T-cell (primary cell): ENCODE results near the gene PPP1R26. TPM values are rescaled to one million over a fixed set of nuclear protein-coding genes. Genes with fewer than 3 reads are reported as not detected.
"Not testable (repeated sequence)": the region's sequence is repeated elsewhere in the genome, so short reads cannot be mapped to it uniquely, and the experiment has no call there.

ENCODE experiments used
- ATAC-seq, 4 experiments: fragments of 200-7000 bp in 3 of 4; fragments of 150-1000 bp in 1 of 4; cut with Tn5 transposase; replicated peaks in 1 of 4; 1 replicate in 3 of 4; 2 replicates in 1 of 4; pipeline ENCODE4 v1.10.0; 2021; ENCODE audit warnings: moderate library complexity in 3 of 4, mild to moderate bottlenecking in 2 of 4, moderate number of reproducible peaks in 1 of 4
- CTCF ChIA-PET, 2 donors: fragments of 300-600 bp; sonication (Branson Sonifier 250); formaldehyde crosslinking; loops; one replicate each; lab custom pipeline; 2022; ENCODE audit warnings: antibody characterized with exemption in 2 of 2; lab: Charles Lee
- POLR2A ChIA-PET, 2 donors: fragments of 300-600 bp; sonication (Branson Sonifier 250); formaldehyde crosslinking; loops; one replicate each; lab custom pipeline; 2022; ENCODE audit warnings: antibody characterized with exemption in 2 of 2; lab: Charles Lee
- DNase-seq, 35 experiments: peaks; one replicate each; pipeline versions ENCODE4 v3.0.0 to v3.0.0-alpha.2; 2013 to 2023
- H3K27ac ChIP-seq: one replicate; pipeline ENCODE4 v1.5.1; 2013; ENCODE audit warnings: low read length
- H3K27me3 ChIP-seq, 2 experiments: replicated peaks in 1 of 2; 1 replicate in 1 of 2; 2 replicates in 1 of 2; pipeline versions ENCODE4 v1.6.1 to v1.7.0; 2013; ENCODE audit warnings: low read length in 1 of 2, mixed read lengths in 1 of 2; ENCODE audit not compliant: control insufficient read depth in 2 of 2, insufficient read depth in 2 of 2; ENCODE audit errors: extremely low read depth in 1 of 2
- H3K36me3 ChIP-seq, 2 donors: 1 replicate in 1 of 2; 2 replicates in 1 of 2; pipeline versions ENCODE4 v1.6.1 to v1.7.0; 2013; ENCODE audit warnings: low read length in 1 of 2; ENCODE audit not compliant: control insufficient read depth in 2 of 2, insufficient read depth in 1 of 2; ENCODE audit errors: extremely low read depth in 1 of 2
- H3K4me1 ChIP-seq, 2 experiments: 1 replicate in 1 of 2; 2 replicates in 1 of 2; pipeline versions ENCODE4 v1.6.1 to v1.7.0; 2013; ENCODE audit warnings: low read length in 2 of 2, mixed read lengths in 1 of 2; ENCODE audit not compliant: insufficient read depth in 2 of 2, control insufficient read depth in 1 of 2; ENCODE audit errors: extremely low read depth in 1 of 2
- H3K4me3 ChIP-seq, 2 donors: 1 replicate in 1 of 2; 2 replicates in 1 of 2; pipeline versions ENCODE4 v1.5.1 to v1.7.0; 2013; ENCODE audit warnings: mild to moderate bottlenecking in 2 of 2, low read length in 1 of 2, moderate library complexity in 1 of 2; ENCODE audit not compliant: control insufficient read depth in 1 of 2; ENCODE audit errors: extremely low read depth in 1 of 2
- H3K9me3 ChIP-seq: 2 replicates; pipeline ENCODE4 v1.7.0; 2013
- H3K27ac Mint-ChIP-seq, 2 donors: one replicate each; pipeline ENCODE4 v1.8.0; 2020 to 2021; ENCODE audit warnings: mild to moderate bottlenecking in 2 of 2, mixed read lengths in 2 of 2
- H3K27me3 Mint-ChIP-seq, 2 donors: one replicate each; pipeline ENCODE4 v1.8.0; 2021 to 2022; ENCODE audit warnings: mixed read lengths in 2 of 2
- H3K36me3 Mint-ChIP-seq: one replicate; pipeline ENCODE4 v1.8.0; 2021; ENCODE audit warnings: mixed read lengths
- H3K4me1 Mint-ChIP-seq, 3 donors: one replicate each; pipeline ENCODE4 v1.8.0; 2020 to 2022; ENCODE audit warnings: mixed read lengths in 3 of 3, mild to moderate bottlenecking in 1 of 3
- H3K4me3 Mint-ChIP-seq, 3 donors: one replicate each; pipeline ENCODE4 v1.8.0; 2020 to 2022; ENCODE audit warnings: mild to moderate bottlenecking in 3 of 3, mixed read lengths in 3 of 3, moderate library complexity in 3 of 3
- H3K9me3 Mint-ChIP-seq, 3 donors: one replicate each; pipeline ENCODE4 v1.8.0; 2020 to 2022; ENCODE audit warnings: mixed read lengths in 3 of 3
- WGBS: methylation state at CpG from one replicate; pipeline ENCODE4 v1.1.5; 2013; ENCODE audit warnings: missing lambda C conversion rate; ENCODE audit not compliant: insufficient coverage; 5-methylcytosine and 5-hydroxymethylcytosine counted together
- total RNA-seq, 35 experiments: library from RNA in 6 of 35; stranded (reverse) in 6 of 35; fragments of 120-200 nt in 1 of 35; gene quantifications; one replicate each; pipeline versions ENCODE4 v1.2.1 to v1.2.4 and lab custom pipeline; 2013 to 2026

The PPP1R26 gene
- total RNA-seq, 5 donors from 2014 or later (not counting 1 experiment from before 2014, with no cell fraction given) = 0.35 to 2.0 (median 1.7) TPM

GRCh38 chr9:135439916-135440315 is 39.7 kb upstream of the PPP1R26 start:
- H3K36me3 ChIP-seq = no peaks in the 10 kb centered on the region
- H3K27me3 ChIP-seq = peaks cover 0 to 16% of the 10 kb centered on the region in 2 experiments
- ChIA-PET CTCF (no interaction called here), POLR2A (no interaction called here)
- no peak overlapping the region for H3K4me3 Mint-ChIP-seq
- no peaks in the 10 kb centered on the region for H3K4me1 Mint-ChIP-seq
- H3K9me3 ChIP-seq = no peaks in the 10 kb centered on the region
- 83% methylated on average over 12 of the region's 12 CpGs for WGBS
- H3K27me3 Mint-ChIP-seq = peaks cover 27% of the 10 kb centered on the region in 2 donors
- ATAC-seq (no peak), DNase-seq (no peak)
- no peaks in the 10 kb centered on the region for H3K36me3 Mint-ChIP-seq
- no peak overlapping the region for H3K27ac ChIP-seq
- H3K4me1 ChIP-seq = no peaks in the 10 kb centered on the region
- no peak overlapping the region for H3K4me3 ChIP-seq
- peaks cover 5 to 10% (median 7%) of the 10 kb centered on the region in 3 donors for H3K9me3 Mint-ChIP-seq
- H3K27ac Mint-ChIP-seq = no peak overlapping the region

- H3K36me3 ChIP-seq = no peaks in the 10 kb centered on the region
- H3K4me1 ChIP-seq = no peaks in the 10 kb centered on the region
- H3K4me3 Mint-ChIP-seq = no peak overlapping the region
- no peaks in the 10 kb centered on the region for H3K9me3 ChIP-seq
- WGBS = 87% methylated on average over 6 of the region's 10 CpGs
- ATAC-seq (no peak), DNase-seq (no peak)
- no peaks in the 10 kb centered on the region for H3K36me3 Mint-ChIP-seq
- H3K4me3 ChIP-seq = no peak overlapping the region
- peaks cover 0 to 3% (median 0%) of the 10 kb centered on the region in 3 donors for H3K4me1 Mint-ChIP-seq
- H3K27ac Mint-ChIP-seq = no peak overlapping the region
- ChIA-PET POLR2A (no interaction called here), CTCF (no interaction called here)
- no peak overlapping the region for H3K27ac ChIP-seq
- peaks cover 27 to 29% of the 10 kb centered on the region in 2 donors for H3K27me3 Mint-ChIP-seq
- H3K9me3 Mint-ChIP-seq = peaks cover 5 to 10% (median 7%) of the 10 kb centered on the region in 3 donors
- peaks cover 0 to 16% of the 10 kb centered on the region in 2 experiments for H3K27me3 ChIP-seq
Observed at GRCh38 chr9:135440620-135441019, 39.0 kb upstream of the PPP1R26 start.

GRCh38 chr9:135441105-135442071 is 38.2 kb upstream of the PPP1R26 start:
- CTCF ChIA-PET, H3K27ac ChIP-seq, H3K4me1 ChIP-seq, H3K4me3 ChIP-seq, POLR2A ChIA-PET, H3K9me3 ChIP-seq, H3K4me1 Mint-ChIP-seq, H3K36me3 ChIP-seq, H3K4me3 Mint-ChIP-seq, H3K9me3 Mint-ChIP-seq, DNase-seq, H3K27ac Mint-ChIP-seq, ATAC-seq, H3K36me3 Mint-ChIP-seq: not testable (repeated sequence)
- peaks cover 0 to 16% of the 10 kb centered on the region in 2 experiments for H3K27me3 ChIP-seq
- peaks cover 27% of the 10 kb centered on the region in 2 donors for H3K27me3 Mint-ChIP-seq
- 66% methylated on average over 22 of the region's 23 CpGs for WGBS

- DNase-seq = no peak
- H3K9me3 Mint-ChIP-seq = peaks cover 3% of the 10 kb centered on the region in 3 donors
- H3K4me1 Mint-ChIP-seq = peaks cover 0 to 5% (median 0%) of the 10 kb centered on the region in 3 donors
- no peaks in the 10 kb centered on the region for H3K36me3 ChIP-seq
- peaks cover 0 to 16% of the 10 kb centered on the region in 2 experiments for H3K27me3 ChIP-seq
- no peak overlapping the region for H3K27ac ChIP-seq
- peaks cover 24 to 25% of the 10 kb centered on the region in 2 donors for H3K27me3 Mint-ChIP-seq
- WGBS = 87% methylated on average over 10 of the region's 10 CpGs
- no peak overlapping the region for H3K4me3 ChIP-seq
- no peak for ATAC-seq
- no peaks in the 10 kb centered on the region for H3K36me3 Mint-ChIP-seq
- H3K27ac Mint-ChIP-seq = no peak overlapping the region
- POLR2A ChIA-PET = no interaction called here
- no peaks in the 10 kb centered on the region for H3K4me1 ChIP-seq
- no peaks in the 10 kb centered on the region for H3K9me3 ChIP-seq
- no peak overlapping the region for H3K4me3 Mint-ChIP-seq
- CTCF ChIA-PET = no interaction called here
Observed at GRCh38 chr9:135442075-135442474, 37.5 kb upstream of the PPP1R26 start.

GRCh38 chr9:135443797-135444425 is 35.7 kb upstream of the PPP1R26 start:
- Histone ChIP-seq H3K36me3 (no peaks in the 10 kb centered on the region), H3K4me3 (no peak overlapping the region), H3K27ac (no peak overlapping the region), H3K9me3 (no peaks in the 10 kb centered on the region), H3K27me3 (peaks cover 0 to 12% of the 10 kb centered on the region in 2 experiments), H3K4me1 (no peaks in the 10 kb centered on the region)
- H3K9me3 Mint-ChIP-seq = no peaks in the 10 kb centered on the region
- ATAC-seq (no peak), DNase-seq (no peak)
- H3K4me1 Mint-ChIP-seq = peaks cover 0 to 5% (median 0%) of the 10 kb centered on the region in 3 donors
- no peaks in the 10 kb centered on the region for H3K36me3 Mint-ChIP-seq
- ChIA-PET CTCF (no interaction called here), POLR2A (no interaction called here)
- no peak overlapping the region for H3K27ac Mint-ChIP-seq
- H3K4me3 Mint-ChIP-seq = no peak overlapping the region
- H3K27me3 Mint-ChIP-seq = peaks cover 24 to 25% of the 10 kb centered on the region in 2 donors
- 84% methylated on average over 22 of the region's 28 CpGs for WGBS

- H3K27me3 Mint-ChIP-seq = peaks cover 14 to 20% of the 10 kb centered on the region in 2 donors
- H3K36me3 ChIP-seq = no peaks in the 10 kb centered on the region
- no peak overlapping the region for H3K4me3 Mint-ChIP-seq
- H3K36me3 Mint-ChIP-seq = no peaks in the 10 kb centered on the region
- no peak overlapping the region for H3K4me3 ChIP-seq
- no peak overlapping the region for H3K27ac ChIP-seq
- DNase-seq (no peak), ATAC-seq (no peak)
- no peaks in the 10 kb centered on the region for H3K9me3 Mint-ChIP-seq
- 83% methylated on average over 9 of the region's 12 CpGs for WGBS
- peaks cover 0 to 5% of the 10 kb centered on the region in 2 experiments for H3K27me3 ChIP-seq
- no peaks in the 10 kb centered on the region for H3K4me1 ChIP-seq
- H3K9me3 ChIP-seq = no peaks in the 10 kb centered on the region
- CTCF ChIA-PET = no interaction called here
- POLR2A ChIA-PET = no interaction called here
- H3K4me1 Mint-ChIP-seq = peaks cover 0 to 5% (median 0%) of the 10 kb centered on the region in 3 donors
- no peak overlapping the region for H3K27ac Mint-ChIP-seq
Observed at GRCh38 chr9:135447126-135447525, 32.5 kb upstream of the PPP1R26 start.
